ENCODE measurements around the gene MORN1.

DNA sequence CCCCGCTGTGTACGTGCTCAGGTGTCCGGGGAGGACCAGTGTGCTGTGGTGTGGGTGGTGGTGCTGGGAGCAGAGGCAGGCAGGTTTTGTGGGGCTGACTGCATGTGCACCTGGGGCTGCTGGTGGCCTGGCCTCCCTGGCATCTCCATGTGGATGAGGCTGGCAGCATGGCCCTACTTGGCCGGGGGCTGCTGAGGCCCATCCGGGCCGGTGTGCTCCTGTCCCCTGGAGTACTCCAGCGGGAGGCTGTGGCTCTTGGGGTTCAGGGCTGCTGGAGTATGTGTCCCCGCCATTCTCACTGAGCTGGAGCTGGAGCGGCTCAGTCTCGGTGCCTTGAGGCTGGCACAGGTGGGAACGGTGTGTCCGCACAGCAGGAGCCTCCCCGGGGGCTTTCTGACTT, 41.8 kb upstream of the MORN1 start:
- no peak for TF ChIP-seq POLR2A (IDR thresholded peaks at IDR 0.05)
- TF ChIP-seq, protein P1, sequence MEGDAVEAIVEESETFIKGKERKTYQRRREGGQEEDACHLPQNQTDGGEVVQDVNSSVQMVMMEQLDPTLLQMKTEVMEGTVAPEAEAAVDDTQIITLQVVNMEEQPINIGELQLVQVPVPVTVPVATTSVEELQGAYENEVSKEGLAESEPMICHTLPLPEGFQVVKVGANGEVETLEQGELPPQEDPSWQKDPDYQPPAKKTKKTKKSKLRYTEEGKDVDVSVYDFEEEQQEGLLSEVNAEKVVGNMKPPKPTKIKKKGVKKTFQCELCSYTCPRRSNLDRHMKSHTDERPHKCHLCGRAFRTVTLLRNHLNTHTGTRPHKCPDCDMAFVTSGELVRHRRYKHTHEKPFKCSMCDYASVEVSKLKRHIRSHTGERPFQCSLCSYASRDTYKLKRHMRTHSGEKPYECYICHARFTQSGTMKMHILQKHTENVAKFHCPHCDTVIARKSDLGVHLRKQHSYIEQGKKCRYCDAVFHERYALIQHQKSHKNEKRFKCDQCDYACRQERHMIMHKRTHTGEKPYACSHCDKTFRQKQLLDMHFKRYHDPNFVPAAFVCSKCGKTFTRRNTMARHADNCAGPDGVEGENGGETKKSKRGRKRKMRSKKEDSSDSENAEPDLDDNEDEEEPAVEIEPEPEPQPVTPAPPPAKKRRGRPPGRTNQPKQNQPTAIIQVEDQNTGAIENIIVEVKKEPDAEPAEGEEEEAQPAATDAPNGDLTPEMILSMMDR (IDR thresholded peaks at IDR 0.05), result no peak
